GM23338 (cell line): ENCODE data around the gene IGF2R. TPM values are rescaled to one million over a fixed set of nuclear protein-coding genes. Genes with fewer than 3 reads are reported as not detected.

ENCODE experiments used
- ATAC-seq: fragments of 200-7000 bp; cut with Tn5 transposase; 3 replicates; pipeline ENCODE4 v1.9.1; 2020
- DNase-seq: peaks from one replicate; pipeline ENCODE4 v3.0.0-alpha.2; 2015; ENCODE audit warnings: low spot score
- H2AFZ ChIP-seq: fragments of 200-600 bp; sonication (generic); 2 replicates; pipeline ENCODE4 v1.8.0; 2016; ENCODE audit warnings: antibody characterized with exemption, mild to moderate bottlenecking, moderate library complexity
- H3F3A ChIP-seq: fragments of 200-600 bp; sonication (generic); replicated peaks from 2 replicates; pipeline ENCODE4 v1.8.0; 2017; ENCODE audit warnings: antibody characterized with exemption, mixed run types, low read depth
- H3K27ac ChIP-seq: fragments of 200-600 bp; sonication (generic); 2 replicates; pipeline ENCODE4 v1.6.1; 2016; ENCODE audit warnings: low read depth
- H3K27me3 ChIP-seq: fragments of 200-600 bp; sonication (generic); 2 replicates; pipeline ENCODE4 v1.8.0; 2016; ENCODE audit warnings: mild to moderate bottlenecking, mixed run types, moderate library complexity; ENCODE audit not compliant: insufficient read depth
- H3K36me3 ChIP-seq: fragments of 200-600 bp; sonication (generic); 2 replicates; pipeline ENCODE4 v1.8.0; 2016; ENCODE audit warnings: mild to moderate bottlenecking; ENCODE audit not compliant: insufficient read depth
- H3K4me1 ChIP-seq: fragments of 200-600 bp; sonication (generic); 2 replicates; pipeline ENCODE4 v1.8.0; 2016; ENCODE audit warnings: mild to moderate bottlenecking, moderate library complexity; ENCODE audit not compliant: insufficient read depth
- H3K4me2 ChIP-seq: fragments of 200-600 bp; sonication (generic); 2 replicates; pipeline ENCODE4 v1.7.1; 2017; ENCODE audit warnings: mixed run types
- H3K4me3 ChIP-seq: fragments of 200-600 bp; sonication (generic); 2 replicates; pipeline ENCODE4 v1.6.1; 2016; ENCODE audit warnings: mixed run types
- H3K79me2 ChIP-seq: fragments of 200-600 bp; sonication (generic); replicated peaks from 2 replicates; pipeline ENCODE4 v1.8.0; 2017; ENCODE audit warnings: mild to moderate bottlenecking; ENCODE audit not compliant: insufficient read depth
- H3K9me2 ChIP-seq: fragments of 200-600 bp; sonication (generic); 2 replicates; pipeline ENCODE4 v1.8.0; 2017; ENCODE audit not compliant: insufficient read depth
- H4K20me1 ChIP-seq: fragments of 200-600 bp; sonication (generic); replicated peaks from 2 replicates; pipeline ENCODE4 v1.8.0; 2017; ENCODE audit warnings: mild to moderate bottlenecking; ENCODE audit not compliant: insufficient read depth
- H3K27ac Mint-ChIP-seq: 2 replicates; pipeline ENCODE4 v1.8.0; 2020; ENCODE audit warnings: inconsistent platforms, mild to moderate bottlenecking, moderate library complexity, mixed read lengths
- H3K27me3 Mint-ChIP-seq: 3 replicates; pipeline ENCODE4 v1.8.0; 2022; ENCODE audit warnings: low read depth, mild to moderate bottlenecking, moderate library complexity, mixed read lengths, inconsistent platforms; ENCODE audit not compliant: insufficient read depth, poor library complexity
- H3K36me3 Mint-ChIP-seq: 3 replicates; pipeline ENCODE4 v1.8.0; 2021; ENCODE audit warnings: low read depth, mild to moderate bottlenecking, inconsistent platforms, moderate library complexity, mixed read lengths
- H3K4me1 Mint-ChIP-seq: 3 replicates; pipeline ENCODE4 v1.8.0; 2020; ENCODE audit warnings: mild to moderate bottlenecking, inconsistent platforms, mixed read lengths
- H3K4me3 Mint-ChIP-seq: 3 replicates; pipeline ENCODE4 v1.8.0; 2021; ENCODE audit warnings: moderate library complexity, mild to moderate bottlenecking, inconsistent platforms, mixed read lengths
- H3K9me3 Mint-ChIP-seq: 3 replicates; pipeline ENCODE4 v1.8.0; 2020; ENCODE audit warnings: moderate library complexity, mild to moderate bottlenecking, inconsistent platforms, mixed read lengths
- CREB1 ChIP-seq: fragments of 250-450 bp; sonication (Bioruptor Pico); IDR thresholded peaks from 2 replicates; pipeline ENCODE4 v1.5.0; 2020; ENCODE audit warnings: low read depth, mild to moderate bottlenecking, moderate library complexity
- CTCF ChIP-seq, 2 experiments: fragments of 200-600 bp in 1 of 2; sonication (generic) in 1 of 2; conservative IDR thresholded peaks; 2 replicates each; pipeline versions ENCODE4 v1.5.1 to v1.6.1; 2016 to 2017; ENCODE audit warnings: antibody characterized with exemption in 2 of 2, low read depth in 2 of 2, mild to moderate bottlenecking in 2 of 2, moderate library complexity in 1 of 2
- ETS1 ChIP-seq: IDR thresholded peaks from 2 replicates; pipeline ENCODE4 v1.6.1; 2016; ENCODE audit warnings: antibody characterized with exemption
- EZH2 ChIP-seq: fragments of 200-600 bp; sonication (generic); IDR thresholded peaks from one replicate; pipeline ENCODE4 v1.8.0; 2017; ENCODE audit warnings: antibody characterized with exemption, mild to moderate bottlenecking, low read depth; ENCODE audit not compliant: unreplicated experiment
- EZH2phosphoT487 ChIP-seq: fragments of 200-600 bp; sonication (generic); IDR thresholded peaks from one replicate; pipeline ENCODE4 v1.8.1; 2018; ENCODE audit warnings: antibody characterized with exemption; ENCODE audit not compliant: unreplicated experiment
- JUNB ChIP-seq: IDR thresholded peaks from one replicate; pipeline ENCODE4 v1.6.1; 2016; ENCODE audit warnings: antibody characterized with exemption; ENCODE audit not compliant: unreplicated experiment
- NANOG ChIP-seq: IDR thresholded peaks from 2 replicates; pipeline ENCODE4 v1.6.1; 2016; ENCODE audit warnings: antibody characterized with exemption, borderline replicate concordance
- POLR2AphosphoS5 ChIP-seq: IDR thresholded peaks from 2 replicates; pipeline ENCODE4 v1.6.1; 2016; ENCODE audit warnings: antibody characterized with exemption, low read depth
- REST ChIP-seq: IDR thresholded peaks from one replicate; pipeline ENCODE4 v1.6.1; 2018; ENCODE audit warnings: antibody characterized with exemption; ENCODE audit not compliant: unreplicated experiment
- STAT1 ChIP-seq: IDR thresholded peaks from one replicate; pipeline ENCODE4 v1.6.1; 2016; ENCODE audit warnings: antibody characterized with exemption; ENCODE audit not compliant: unreplicated experiment
- ZNF114 ChIP-seq: fragments of 250-450 bp; sonication (Bioruptor Pico); IDR thresholded peaks from 2 replicates; pipeline ENCODE4 v1.5.0; 2020; ENCODE audit warnings: mild to moderate bottlenecking, moderate library complexity
- ZNF331 ChIP-seq: fragments of 250-450 bp; sonication (Bioruptor Pico); IDR thresholded peaks from 2 replicates; pipeline ENCODE4 v1.5.0; 2020; ENCODE audit warnings: low read depth, mild to moderate bottlenecking, moderate library complexity
- ZNF462 ChIP-seq: fragments of 250-450 bp; sonication (Bioruptor Pico); IDR thresholded peaks from 2 replicates; pipeline ENCODE4 v1.5.0; 2020; ENCODE audit warnings: mild to moderate bottlenecking, moderate library complexity
- polyA plus RNA-seq: library from polyadenylated mRNA; unstranded; fragments of >200 nt; fragmentation: Nextera tagmentation; extraction: Ambion mirVana; gene quantifications from 2 replicates; pipeline ENCODE4 v1.2.1, GENCODE V29; 2016
- total RNA-seq: library from RNA; depleted of rRNA; stranded (reverse); fragments of >200 nt; shearing (Covaris generic); gene quantifications from 2 replicates; pipeline ENCODE4 v1.2.3, GENCODE V29; 2014

The IGF2R gene
- total and polyA plus RNA-seq, 2 experiments from 2014 or later, result 12.5 to 76.4 TPM

GRCh38 chr6:160015778-160016684, 47.1 kb downstream of the IGF2R start:
- H4K20me1 ChIP-seq, result peaks cover 3% of the 10 kb centered on the region; the same call in 1 of the 2 replicates
- no peak overlapping the region for H2AFZ ChIP-seq
- no peaks in the 10 kb centered on the region for H3K27me3 ChIP-seq
- no peak for ATAC-seq
- H3K4me3 ChIP-seq, result no peak overlapping the region
- H3K36me3 Mint-ChIP-seq, result peaks cover 30% of the 10 kb centered on the region
- no peaks in the 10 kb centered on the region; the same call in 1 of the 2 replicates for H3K4me1 ChIP-seq
- no peak overlapping the region for H3K27ac ChIP-seq
- H3K4me2 ChIP-seq, result no peak overlapping the region
- no peaks in the 10 kb centered on the region for H3K9me2 ChIP-seq
- no peaks in the 10 kb centered on the region for H3K9me3 Mint-ChIP-seq
- H3K79me2 ChIP-seq, result peaks cover 3% of the 10 kb centered on the region; the same call in 1 of the 2 replicates
- H3K36me3 ChIP-seq, result peaks cover 3% of the 10 kb centered on the region; the same call in 1 of the 2 replicates
- TF ChIP-seq EZH2 (no peak), ZNF462 (CRISPR knock-in tag) (no peak), REST (no peak), EZH2phosphoT487 (no peak), NANOG (no peak), CREB1 (CRISPR knock-in tag) (no peak), ZNF331 (CRISPR knock-in tag) (no peak), JUNB (no peak), ZNF114 (CRISPR knock-in tag) (no peak), ETS1 (no peak), CTCF (conservative IDR thresholded peaks at IDR 0.05; ENCODE audit: low read depth in 2 of 2) (no peak), POLR2AphosphoS5 (no peak), STAT1 (no peak)
- no peak overlapping the region for H3K4me3 Mint-ChIP-seq
- no peaks in the 10 kb centered on the region for H3K27me3 Mint-ChIP-seq
- no peak for DNase-seq
- no peaks in the 10 kb centered on the region for H3F3A ChIP-seq
- H3K4me1 Mint-ChIP-seq, result no peaks in the 10 kb centered on the region; the same call in 2 of the 3 replicates
- H3K27ac Mint-ChIP-seq, result no peak overlapping the region
